ENCODE results near the gene SH3BP5L.

GRCh38 chr1:248849152-248849551 is 23.4 kb upstream of the SH3BP5L start:
- no peak for TF ChIP-seq CTCF (conservative IDR thresholded peaks at IDR 0.05 in 1 of 2, IDR thresholded peaks at IDR 0.05 in 1 of 2; ENCODE audit: low read depth in 1 of 2, low read length in 2 of 2)
- TF ChIP-seq EZH2 (IDR thresholded peaks at IDR 0.05; ENCODE audit: low read length, missing control alignments) = no peak

Data from fibroblast of lung (primary cell).